Measurements from ENCODE around the gene HECW1. TPM values are rescaled to one million over a fixed set of nuclear protein-coding genes. Genes with fewer than 3 reads are reported as not detected.

The HECW1 gene
- total and polyA plus RNA-seq, 2 of the 8 experiments (the other 6 are each of a cell fraction or from before 2014, with no cell fraction given): 2.9 to 12.7 TPM

DNA sequence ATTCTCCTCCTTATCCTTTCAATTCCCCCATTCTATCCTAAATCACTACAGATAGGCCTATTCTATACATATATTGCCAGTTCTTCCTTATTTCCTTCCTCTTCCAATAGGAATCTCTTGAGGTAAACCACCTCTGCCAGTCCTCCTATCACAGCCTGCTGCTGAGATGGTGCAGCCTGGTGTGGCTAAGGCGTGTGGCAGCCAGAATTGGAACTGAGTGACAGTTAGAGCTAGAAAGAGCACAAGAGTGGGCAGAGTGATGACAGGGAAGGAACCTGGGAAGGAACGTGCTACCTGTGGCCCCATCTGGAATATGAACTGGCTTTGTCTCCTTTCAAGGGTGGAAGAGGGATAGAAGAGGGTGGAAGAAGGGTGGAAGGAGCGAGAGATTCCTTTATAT, 187.7 kb downstream of the HECW1 start (continued):
- TF ChIP-seq, protein P1, sequence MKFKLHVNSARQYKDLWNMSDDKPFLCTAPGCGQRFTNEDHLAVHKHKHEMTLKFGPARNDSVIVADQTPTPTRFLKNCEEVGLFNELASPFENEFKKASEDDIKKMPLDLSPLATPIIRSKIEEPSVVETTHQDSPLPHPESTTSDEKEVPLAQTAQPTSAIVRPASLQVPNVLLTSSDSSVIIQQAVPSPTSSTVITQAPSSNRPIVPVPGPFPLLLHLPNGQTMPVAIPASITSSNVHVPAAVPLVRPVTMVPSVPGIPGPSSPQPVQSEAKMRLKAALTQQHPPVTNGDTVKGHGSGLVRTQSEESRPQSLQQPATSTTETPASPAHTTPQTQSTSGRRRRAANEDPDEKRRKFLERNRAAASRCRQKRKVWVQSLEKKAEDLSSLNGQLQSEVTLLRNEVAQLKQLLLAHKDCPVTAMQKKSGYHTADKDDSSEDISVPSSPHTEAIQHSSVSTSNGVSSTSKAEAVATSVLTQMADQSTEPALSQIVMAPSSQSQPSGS (IDR thresholded peaks at IDR 0.05; ENCODE audit: low read length): no peak
- no peak for TF ChIP-seq SP2 (IDR thresholded peaks at IDR 0.05; ENCODE audit: low read length)

Data from H1 (cell line).